AG10803 (cell line): ENCODE data around the gene OBSCN.

Experiments used
- DNase-seq: peaks from one replicate; pipeline ENCODE4 v3.0.0; 2010; ENCODE audit warnings: low read depth
- H3K4me3 ChIP-seq: 2 replicates; pipeline ENCODE4 v1.5.1; 2011; ENCODE audit warnings: mild to moderate bottlenecking, low read length, control low read depth
- CTCF ChIP-seq: conservative IDR thresholded peaks from 2 replicates; pipeline ENCODE4 v1.5.1; 2011; ENCODE audit warnings: mild to moderate bottlenecking, low read length, control low read depth, inconsistent platforms

Gene OBSCN

GRCh38 chr1:228410671-228411070 lies 202.8 kb downstream of the OBSCN start:
- no peak for DNase-seq
- no peak for TF ChIP-seq CTCF
- H3K4me3 ChIP-seq: no peak overlapping the region

GRCh38 chr1:228411121-228411520 lies 203.3 kb downstream of the OBSCN start:
- no peak for DNase-seq
- no peak for TF ChIP-seq CTCF
- no peak overlapping the region for H3K4me3 ChIP-seq

GRCh38 chr1:228411548-228412430 lies 203.9 kb downstream of the OBSCN start:
- DNase-seq: no peak
- TF ChIP-seq CTCF: no peak
- no peak overlapping the region for H3K4me3 ChIP-seq

- DNase-seq: no peak
- H3K4me3 ChIP-seq: no peak overlapping the region
- TF ChIP-seq CTCF: no peak
Measured at GRCh38 chr1:228413241-228414010, 205.6 kb downstream of the OBSCN start.

GRCh38 chr1:228414511-228415211 lies 206.8 kb downstream of the OBSCN start:
- no peak for TF ChIP-seq CTCF
- DNase-seq: no peak
- H3K4me3 ChIP-seq: no peak overlapping the region

GRCh38 chr1:228415221-228415620 lies 207.4 kb downstream of the OBSCN start:
- no peak for TF ChIP-seq CTCF
- H3K4me3 ChIP-seq: no peak overlapping the region
- DNase-seq: no peak
